Loucy (cell line): Measurements from ENCODE around the gene HS3ST4.

Source experiments
- CTCF ChIP-seq: fragments of 200-600 bp; sonication (generic); conservative IDR thresholded peaks from 2 replicates; pipeline ENCODE4 v1.5.1; 2014; ENCODE audit warnings: mild to moderate bottlenecking, antibody characterized with exemption, low read length
- EZH2phosphoT487 ChIP-seq: fragments of 200-600 bp; IDR thresholded peaks from 2 replicates; pipeline ENCODE4 v1.6.1; 2018; ENCODE audit warnings: antibody characterized with exemption, mild to moderate bottlenecking, moderate library complexity, borderline replicate concordance

DNA sequence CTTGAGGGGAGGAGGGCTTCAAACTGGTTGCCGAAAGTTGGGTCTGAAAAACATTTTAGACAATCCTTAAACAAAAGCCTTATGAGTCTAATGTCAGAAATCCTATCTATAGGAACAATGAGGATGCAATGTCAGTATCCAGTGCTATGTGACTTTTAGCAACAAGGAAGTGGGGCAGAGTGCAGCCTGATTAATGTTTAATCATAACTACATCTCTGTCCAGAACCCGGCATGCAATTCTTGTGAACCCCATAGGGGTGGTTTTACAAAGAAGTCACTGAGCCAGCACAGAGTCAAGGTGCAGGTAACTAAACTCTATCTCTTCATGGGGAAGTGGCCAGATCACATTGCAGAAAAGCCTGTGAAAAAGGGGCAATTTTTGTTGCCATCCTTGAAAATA lies 267.5 kb downstream of the HS3ST4 start:
- TF ChIP-seq CTCF (no peak), EZH2phosphoT487 (no peak)
